Endothelial cell (in vitro differentiated cells): ENCODE results near the gene FADS3. TPM values are rescaled to one million over a fixed set of nuclear protein-coding genes. Genes with fewer than 3 reads are reported as not detected.

ENCODE experiments used
- DNase-seq: peaks from one replicate; pipeline ENCODE4 v3.0.0; 2021; ENCODE audit warnings: low spot score
- H3K27ac Mint-ChIP-seq: one replicate; pipeline ENCODE4 v1.8.0; 2021; ENCODE audit warnings: mixed read lengths, inconsistent platforms; ENCODE audit not compliant: unreplicated experiment
- H3K27me3 Mint-ChIP-seq: one replicate; pipeline ENCODE4 v1.8.0; 2021; ENCODE audit warnings: mild to moderate bottlenecking, moderate library complexity, mixed read lengths, inconsistent platforms; ENCODE audit not compliant: unreplicated experiment
- H3K36me3 Mint-ChIP-seq: one replicate; pipeline ENCODE4 v1.8.0; 2021; ENCODE audit warnings: mild to moderate bottlenecking, low read depth, mixed read lengths, inconsistent platforms; ENCODE audit not compliant: unreplicated experiment
- H3K4me1 Mint-ChIP-seq: one replicate; pipeline ENCODE4 v1.8.0; 2021; ENCODE audit warnings: mild to moderate bottlenecking, mixed read lengths, inconsistent platforms; ENCODE audit not compliant: unreplicated experiment
- H3K4me3 Mint-ChIP-seq: one replicate; pipeline ENCODE4 v1.8.0; 2021; ENCODE audit warnings: mild to moderate bottlenecking, mixed read lengths, inconsistent platforms; ENCODE audit not compliant: unreplicated experiment
- H3K9me3 Mint-ChIP-seq: one replicate; pipeline ENCODE4 v1.8.0; 2021; ENCODE audit warnings: mixed read lengths, inconsistent platforms; ENCODE audit not compliant: unreplicated experiment
- total RNA-seq: library from RNA; stranded (reverse); fragmentation: NEBNext Ultra II Directional; extraction: Animal tissue kit (Norgen Biotek cat#: 25700); gene quantifications from one replicate; pipeline ENCODE4 v1.2.1, GENCODE V29; 2021; ENCODE audit not compliant: unreplicated experiment
- TF ChIP-seq, protein P1 (sequence below): fragments of 200-600 bp; sonication (generic); IDR thresholded peaks from one replicate; pipeline ENCODE4 v1.5.0; 2021; ENCODE audit warnings: antibody characterized with exemption; ENCODE audit not compliant: unreplicated experiment

The FADS3 gene
- total RNA-seq, 1 donor from 2014 or later, result 42.0 TPM

DNA sequence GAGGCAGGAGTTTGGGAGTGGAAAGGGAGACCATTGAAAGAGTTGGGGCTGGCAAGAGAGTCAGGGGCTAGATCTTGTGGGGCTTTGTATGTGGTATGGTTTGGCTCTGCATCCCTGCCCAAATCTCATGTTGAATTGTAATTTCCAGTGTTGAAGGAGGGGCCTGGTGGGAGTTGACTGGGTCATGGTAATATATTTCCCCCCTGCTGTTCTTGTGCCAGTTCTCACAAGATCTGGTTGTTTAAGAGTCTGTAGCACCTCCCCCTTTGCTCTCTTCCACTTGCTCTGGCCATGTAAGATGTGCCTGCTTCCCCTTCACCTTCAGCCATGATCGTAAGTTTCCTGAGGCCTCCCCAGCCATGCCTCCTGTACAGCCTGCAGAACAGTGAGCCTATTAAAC lies 36.2 kb upstream of the FADS3 start:
- H3K36me3 Mint-ChIP-seq, result no peaks in the 10 kb centered on the region
- DNase-seq, result no peak
- peaks cover 19% of the 10 kb centered on the region for H3K4me1 Mint-ChIP-seq
- no peak overlapping the region for H3K27ac Mint-ChIP-seq
- peaks cover 5% of the 10 kb centered on the region for H3K27me3 Mint-ChIP-seq
- no peak overlapping the region for H3K4me3 Mint-ChIP-seq
- TF ChIP-seq, protein P1, sequence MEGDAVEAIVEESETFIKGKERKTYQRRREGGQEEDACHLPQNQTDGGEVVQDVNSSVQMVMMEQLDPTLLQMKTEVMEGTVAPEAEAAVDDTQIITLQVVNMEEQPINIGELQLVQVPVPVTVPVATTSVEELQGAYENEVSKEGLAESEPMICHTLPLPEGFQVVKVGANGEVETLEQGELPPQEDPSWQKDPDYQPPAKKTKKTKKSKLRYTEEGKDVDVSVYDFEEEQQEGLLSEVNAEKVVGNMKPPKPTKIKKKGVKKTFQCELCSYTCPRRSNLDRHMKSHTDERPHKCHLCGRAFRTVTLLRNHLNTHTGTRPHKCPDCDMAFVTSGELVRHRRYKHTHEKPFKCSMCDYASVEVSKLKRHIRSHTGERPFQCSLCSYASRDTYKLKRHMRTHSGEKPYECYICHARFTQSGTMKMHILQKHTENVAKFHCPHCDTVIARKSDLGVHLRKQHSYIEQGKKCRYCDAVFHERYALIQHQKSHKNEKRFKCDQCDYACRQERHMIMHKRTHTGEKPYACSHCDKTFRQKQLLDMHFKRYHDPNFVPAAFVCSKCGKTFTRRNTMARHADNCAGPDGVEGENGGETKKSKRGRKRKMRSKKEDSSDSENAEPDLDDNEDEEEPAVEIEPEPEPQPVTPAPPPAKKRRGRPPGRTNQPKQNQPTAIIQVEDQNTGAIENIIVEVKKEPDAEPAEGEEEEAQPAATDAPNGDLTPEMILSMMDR, result no peak
- H3K9me3 Mint-ChIP-seq, result no peaks in the 10 kb centered on the region

DNA sequence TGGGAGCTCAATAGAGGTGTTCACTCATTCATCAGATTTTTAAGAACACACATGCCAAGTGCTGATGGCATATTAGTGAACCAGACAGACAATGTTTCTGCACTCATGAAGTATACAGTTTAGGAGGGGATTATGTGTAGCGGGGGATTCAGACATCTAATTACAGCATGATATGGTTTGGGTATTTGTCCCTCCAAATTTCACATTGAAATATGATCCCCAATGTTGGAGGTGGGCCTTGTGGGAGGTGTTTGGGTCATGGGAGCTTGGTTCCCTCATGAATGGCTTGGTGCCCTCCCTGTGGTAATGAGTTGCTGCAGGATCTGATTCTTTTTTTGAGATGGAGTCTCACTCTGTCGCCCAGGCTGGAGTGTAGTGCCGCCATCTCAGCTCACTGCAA lies 34.9 kb upstream of the FADS3 start:
- Mint-ChIP-seq H3K36me3 (no peaks in the 10 kb centered on the region), H3K27ac (no peak overlapping the region), H3K9me3 (no peaks in the 10 kb centered on the region), H3K4me1 (peaks cover 23% of the 10 kb centered on the region), H3K4me3 (no peak overlapping the region), H3K27me3 (peaks cover 5% of the 10 kb centered on the region)
- TF ChIP-seq, protein P1, result no peak
- DNase-seq, result no peak

DNA sequence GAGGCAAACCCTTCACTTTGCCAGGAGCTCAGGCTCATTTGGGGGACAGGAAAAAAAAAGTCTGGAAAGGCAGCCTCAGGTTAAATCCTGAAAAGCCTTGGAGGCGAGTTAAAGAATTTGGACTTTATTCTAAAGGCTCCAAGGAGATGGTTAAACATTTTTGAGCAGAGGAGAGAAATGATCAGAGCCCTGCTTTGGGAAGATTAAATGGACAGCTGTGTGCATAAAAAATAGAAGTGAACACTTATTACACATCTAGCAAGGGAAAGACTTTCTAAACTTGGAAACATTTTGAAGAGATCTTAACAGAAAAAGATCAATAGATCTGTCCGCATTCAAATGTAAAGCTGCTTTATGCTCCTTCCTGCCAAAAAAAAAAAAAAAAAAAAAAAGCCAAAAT lies 34.4 kb upstream of the FADS3 start:
- TF ChIP-seq, protein P1, result no peak
- Mint-ChIP-seq H3K4me3 (no peak overlapping the region), H3K9me3 (no peaks in the 10 kb centered on the region), H3K27ac (no peak overlapping the region), H3K4me1 (peaks cover 24% of the 10 kb centered on the region), H3K36me3 (no peaks in the 10 kb centered on the region), H3K27me3 (peaks cover 5% of the 10 kb centered on the region)
- DNase-seq, result no peak

DNA sequence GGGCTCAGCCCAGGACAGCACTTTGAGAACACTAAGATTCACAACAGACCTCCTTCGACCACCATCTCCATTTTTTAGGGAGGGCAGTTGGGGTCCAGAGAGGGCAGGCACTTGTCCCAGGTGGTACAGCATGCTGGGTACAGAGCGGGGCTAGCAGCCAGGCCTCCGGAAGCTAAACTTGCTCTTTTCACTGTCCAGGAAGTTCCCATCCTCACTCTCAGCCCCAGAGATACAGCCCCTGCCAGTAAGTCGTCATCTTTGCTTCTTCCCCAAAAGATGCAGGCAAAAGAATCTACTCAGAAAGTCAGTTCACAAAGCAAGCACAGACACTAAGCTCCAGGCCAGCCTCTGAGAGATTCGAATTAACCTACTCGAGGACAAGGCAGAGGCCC lies 32.7 kb upstream of the FADS3 start:
- Mint-ChIP-seq H3K27me3 (peaks cover 5% of the 10 kb centered on the region), H3K4me3 (no peak overlapping the region), H3K9me3 (no peaks in the 10 kb centered on the region), H3K4me1 (peaks cover 24% of the 10 kb centered on the region), H3K27ac (no peak overlapping the region), H3K36me3 (no peaks in the 10 kb centered on the region)
- TF ChIP-seq, protein P1, result no peak
- no peak for DNase-seq

DNA sequence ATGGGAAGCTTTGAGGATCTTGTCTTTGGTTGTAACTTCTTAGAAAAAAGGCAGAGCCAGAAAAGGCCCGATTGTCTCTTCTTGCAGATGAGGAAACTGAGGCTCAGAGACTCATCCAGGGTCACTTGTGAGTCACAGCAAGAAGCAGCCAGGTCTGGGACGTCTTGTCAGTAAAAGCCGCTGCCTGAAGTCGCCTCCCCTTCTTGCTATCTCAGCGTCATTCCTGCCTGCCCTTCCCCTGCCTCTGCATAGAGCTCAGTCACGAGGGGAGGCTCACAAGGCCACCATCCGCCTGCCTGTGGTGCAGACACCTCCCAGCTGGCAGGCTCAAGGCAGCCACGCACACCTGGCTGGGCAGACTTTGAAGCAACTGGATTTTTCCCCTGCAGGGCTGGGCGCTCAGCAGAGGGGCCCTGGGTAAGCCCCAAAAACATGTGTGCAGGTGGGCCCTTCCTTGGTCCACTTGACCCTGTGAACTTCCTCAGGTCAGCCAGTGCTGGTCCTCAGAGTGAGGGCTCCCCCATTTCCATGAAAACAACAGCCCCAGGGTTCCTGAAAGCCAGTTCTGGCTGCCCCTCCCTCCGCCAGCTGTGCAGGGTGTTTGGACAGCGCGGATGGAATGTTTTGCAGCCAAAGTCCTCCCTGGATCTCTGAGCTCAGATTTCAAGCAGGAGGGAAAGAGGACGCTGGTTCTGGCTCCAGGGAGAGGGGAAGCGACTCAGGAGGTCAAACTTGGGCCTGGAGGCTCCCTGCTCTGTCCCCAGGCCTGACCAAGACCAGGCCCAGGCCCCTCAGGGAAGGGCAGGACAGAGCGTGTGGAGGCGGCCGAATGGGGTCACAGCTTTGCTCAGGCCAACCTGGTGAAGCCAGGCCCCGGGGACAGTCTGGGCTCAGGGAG lies 32.1 kb upstream of the FADS3 start:
- no peak overlapping the region for H3K27ac Mint-ChIP-seq
- no peaks in the 10 kb centered on the region for H3K36me3 Mint-ChIP-seq
- TF ChIP-seq, protein P1, result no peak
- DNase-seq, result no peak
- H3K4me1 Mint-ChIP-seq, result peaks cover 25% of the 10 kb centered on the region
- no peaks in the 10 kb centered on the region for H3K9me3 Mint-ChIP-seq
- peaks cover 5% of the 10 kb centered on the region for H3K27me3 Mint-ChIP-seq
- no peak overlapping the region for H3K4me3 Mint-ChIP-seq
